ACC112 (cell line): Measurements from ENCODE around the gene RRAGB.
"Not testable (repeated sequence)": the region's sequence is repeated elsewhere in the genome, so short reads cannot be mapped to it uniquely, and the experiment has no call there.

ENCODE experiments used
- H2AFZ ChIP-seq: fragments of 200-600 bp; sonication (generic); one replicate; pipeline ENCODE4 v1.6.0; 2017; ENCODE audit warnings: antibody characterized with exemption, low read length; ENCODE audit not compliant: unreplicated experiment
- H3K27ac ChIP-seq: fragments of 200-600 bp; sonication (generic); 2 replicates; pipeline ENCODE4 v1.5.1; 2014; ENCODE audit warnings: low read depth, mild to moderate bottlenecking, antibody characterized with exemption, low read length, moderate library complexity
- H3K27me3 ChIP-seq: fragments of 200-600 bp; sonication (generic); 2 replicates; pipeline ENCODE4 v1.6.1; 2014; ENCODE audit warnings: mild to moderate bottlenecking, antibody characterized with exemption, low read length, moderate library complexity, mixed read lengths; ENCODE audit not compliant: insufficient read depth
- H3K36me3 ChIP-seq: fragments of 200-600 bp; sonication (generic); 2 replicates; pipeline ENCODE4 v1.6.1; 2016; ENCODE audit warnings: mild to moderate bottlenecking, antibody characterized with exemption, low read length, moderate library complexity, mixed read lengths; ENCODE audit not compliant: insufficient read depth
- H3K4me1 ChIP-seq: fragments of 200-600 bp; sonication (generic); one replicate; pipeline ENCODE4 v1.6.1; 2016; ENCODE audit warnings: low read length, mixed read lengths; ENCODE audit not compliant: insufficient read depth, unreplicated experiment, control insufficient read depth
- H3K4me3 ChIP-seq: fragments of 200-600 bp; sonication (generic); 2 replicates; pipeline ENCODE4 v1.5.1; 2014; ENCODE audit warnings: mild to moderate bottlenecking, low read depth, low read length
- H3K79me2 ChIP-seq: fragments of 200-600 bp; sonication (generic); one replicate; pipeline ENCODE4 v1.6.0; 2016; ENCODE audit warnings: low read length; ENCODE audit not compliant: control insufficient read depth, unreplicated experiment, insufficient read depth

The RRAGB gene

GRCh38 chrX:55759478-55759877 is 41.9 kb downstream of the RRAGB start:
- H3K36me3 ChIP-seq, result 0 out of 2 replicates have a peak, but pooled peaks cover 2% of the 10 kb centered on the region
- H3K27me3 ChIP-seq, result no peaks in the 10 kb centered on the region
- no peak overlapping the region for H2AFZ ChIP-seq
- H3K4me3 ChIP-seq, result no peak overlapping the region
- H3K79me2 ChIP-seq, result no peaks in the 10 kb centered on the region
- H3K27ac ChIP-seq, result no peak overlapping the region
- H3K4me1 ChIP-seq, result peaks cover 6% of the 10 kb centered on the region

- H3K27me3 ChIP-seq, result no peaks in the 10 kb centered on the region
- H3K4me1 ChIP-seq, result peaks cover 9% of the 10 kb centered on the region
- no peak overlapping the region for H3K4me3 ChIP-seq
- H3K79me2 ChIP-seq, result no peaks in the 10 kb centered on the region
- H3K27ac ChIP-seq, result no peak overlapping the region
- H2AFZ ChIP-seq, result no peak overlapping the region
- no peaks in the 10 kb centered on the region for H3K36me3 ChIP-seq
Measured at GRCh38 chrX:55767100-55767499, 49.6 kb downstream of the RRAGB start.

GRCh38 chrX:55774419-55774818 is 56.9 kb downstream of the RRAGB start:
- not testable (repeated sequence) for H3K79me2 ChIP-seq, H3K4me3 ChIP-seq, H3K4me1 ChIP-seq, H3K27me3 ChIP-seq, H3K27ac ChIP-seq, H2AFZ ChIP-seq, H3K36me3 ChIP-seq

- Histone ChIP-seq H2AFZ (no peak overlapping the region), H3K27ac (no peak overlapping the region), H3K4me1 (no peaks in the 10 kb centered on the region), H3K79me2 (no peaks in the 10 kb centered on the region), H3K4me3 (no peak overlapping the region), H3K36me3 (no peaks in the 10 kb centered on the region), H3K27me3 (no peaks in the 10 kb centered on the region)
Measured at GRCh38 chrX:55777596-55777995, 60.0 kb downstream of the RRAGB start.

GRCh38 chrX:55778322-55778721 is 60.8 kb downstream of the RRAGB start:
- no peaks in the 10 kb centered on the region for H3K4me1 ChIP-seq
- no peaks in the 10 kb centered on the region for H3K27me3 ChIP-seq
- H3K79me2 ChIP-seq, result no peaks in the 10 kb centered on the region
- H2AFZ ChIP-seq, result no peak overlapping the region
- H3K27ac ChIP-seq, result no peak overlapping the region
- H3K4me3 ChIP-seq, result no peak overlapping the region
- H3K36me3 ChIP-seq, result no peaks in the 10 kb centered on the region

GRCh38 chrX:55783723-55784122 is 66.2 kb downstream of the RRAGB start:
- H3K27ac ChIP-seq, result no peak overlapping the region
- H3K36me3 ChIP-seq, result no peaks in the 10 kb centered on the region
- no peaks in the 10 kb centered on the region for H3K79me2 ChIP-seq
- H3K4me1 ChIP-seq, result no peaks in the 10 kb centered on the region
- H2AFZ ChIP-seq, result no peak overlapping the region
- no peak overlapping the region for H3K4me3 ChIP-seq
- no peaks in the 10 kb centered on the region for H3K27me3 ChIP-seq

- no peaks in the 10 kb centered on the region for H3K4me1 ChIP-seq
- no peak overlapping the region for H2AFZ ChIP-seq
- no peak overlapping the region for H3K4me3 ChIP-seq
- H3K79me2 ChIP-seq, result no peaks in the 10 kb centered on the region
- H3K27ac ChIP-seq, result no peak overlapping the region
- no peaks in the 10 kb centered on the region for H3K36me3 ChIP-seq
- H3K27me3 ChIP-seq, result no peaks in the 10 kb centered on the region
Measured at GRCh38 chrX:55787063-55787462, 69.5 kb downstream of the RRAGB start.

- no peaks in the 10 kb centered on the region for H3K27me3 ChIP-seq
- H3K79me2 ChIP-seq, result no peaks in the 10 kb centered on the region
- H3K36me3 ChIP-seq, result no peaks in the 10 kb centered on the region
- no peak overlapping the region for H2AFZ ChIP-seq
- H3K27ac ChIP-seq, result no peak overlapping the region
- H3K4me3 ChIP-seq, result no peak overlapping the region
- no peaks in the 10 kb centered on the region for H3K4me1 ChIP-seq
Measured at GRCh38 chrX:55787727-55788126, 70.2 kb downstream of the RRAGB start.

- H2AFZ ChIP-seq, result no peak overlapping the region
- no peaks in the 10 kb centered on the region for H3K4me1 ChIP-seq
- H3K79me2 ChIP-seq, result no peaks in the 10 kb centered on the region
- no peak overlapping the region for H3K4me3 ChIP-seq
- H3K27me3 ChIP-seq, result no peaks in the 10 kb centered on the region
- H3K27ac ChIP-seq, result no peak overlapping the region
- no peaks in the 10 kb centered on the region for H3K36me3 ChIP-seq
Measured at GRCh38 chrX:55794405-55794804, 76.9 kb downstream of the RRAGB start.

- Histone ChIP-seq H3K4me3 (no peak overlapping the region), H3K27me3 (no peaks in the 10 kb centered on the region), H3K79me2 (no peaks in the 10 kb centered on the region), H2AFZ (no peak overlapping the region), H3K27ac (no peak overlapping the region), H3K36me3 (no peaks in the 10 kb centered on the region), H3K4me1 (no peaks in the 10 kb centered on the region)
Measured at GRCh38 chrX:55796496-55796895, 78.9 kb downstream of the RRAGB start.

GRCh38 chrX:55801811-55802210 is 84.3 kb downstream of the RRAGB start:
- no peak overlapping the region for H3K27ac ChIP-seq
- no peaks in the 10 kb centered on the region for H3K79me2 ChIP-seq
- no peak overlapping the region for H2AFZ ChIP-seq
- H3K27me3 ChIP-seq, result no peaks in the 10 kb centered on the region
- no peaks in the 10 kb centered on the region for H3K36me3 ChIP-seq
- no peak overlapping the region for H3K4me3 ChIP-seq
- H3K4me1 ChIP-seq, result no peaks in the 10 kb centered on the region
